NCI-H2171 treated with DMSO at 0.1 percent for 48 hours (cell line): ENCODE measurements around the gene DDX4.
"Not testable (repeated sequence)": the region's sequence is repeated elsewhere in the genome, so short reads cannot be mapped to it uniquely, and the experiment has no call there.

Experiments
- DNase-seq: peaks from one replicate; lab custom pipeline; 2025; lab: John Stamatoyannopoulos, UW

The DDX4 gene

DNA sequence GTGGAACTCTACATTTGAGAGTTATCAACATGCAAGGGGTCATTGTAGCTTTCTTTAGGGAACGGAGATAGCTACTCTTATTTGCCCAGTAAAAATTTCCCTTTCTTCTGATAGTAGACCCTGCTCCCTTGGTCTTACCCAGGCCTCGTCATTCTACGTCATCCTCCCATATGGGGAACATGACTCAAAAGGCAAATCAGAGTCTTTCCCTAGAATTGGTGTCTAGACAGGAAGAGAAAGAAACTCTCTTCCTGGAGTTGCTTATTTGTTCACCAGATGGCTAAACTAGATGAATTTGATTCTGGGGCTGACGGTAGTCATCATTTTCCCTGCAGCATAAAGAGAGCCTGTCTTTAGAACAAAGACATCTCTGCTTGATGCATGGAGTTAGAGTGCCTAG lies 13.6 kb upstream of the DDX4 start:
- DNase-seq, result no peak

- no peak for DNase-seq
Measured at GRCh38 chr5:55731848-55732247, 6.0 kb upstream of the DDX4 start.

GRCh38 chr5:55732585-55732984 lies 5.3 kb upstream of the DDX4 start:
- DNase-seq, result no peak

DNA sequence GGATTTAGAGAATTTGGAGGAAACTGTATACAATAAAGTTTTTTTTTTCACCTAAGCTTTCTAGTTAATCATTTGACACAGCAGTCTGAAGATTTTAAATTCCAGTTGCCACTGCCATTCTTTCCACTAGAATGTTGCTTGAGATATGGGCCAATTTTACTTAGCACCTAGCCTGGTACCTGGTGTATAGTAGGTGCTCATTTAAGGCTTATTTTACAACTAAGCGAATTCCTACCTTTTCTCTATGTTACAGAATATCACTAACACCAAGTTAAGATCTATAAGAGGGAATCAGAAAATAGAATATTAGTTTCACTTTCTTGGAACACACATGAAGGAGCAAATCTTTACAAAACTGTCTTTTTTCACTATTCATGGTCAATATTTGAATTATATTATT lies 3.2 kb upstream of the DDX4 start:
- DNase-seq, result no peak

GRCh38 chr5:55742778-55743177 lies 4.9 kb downstream of the DDX4 start:
- DNase-seq, result no peak

- DNase-seq, result no peak
Measured at GRCh38 chr5:55747778-55748318, 10.0 kb downstream of the DDX4 start.

DNA sequence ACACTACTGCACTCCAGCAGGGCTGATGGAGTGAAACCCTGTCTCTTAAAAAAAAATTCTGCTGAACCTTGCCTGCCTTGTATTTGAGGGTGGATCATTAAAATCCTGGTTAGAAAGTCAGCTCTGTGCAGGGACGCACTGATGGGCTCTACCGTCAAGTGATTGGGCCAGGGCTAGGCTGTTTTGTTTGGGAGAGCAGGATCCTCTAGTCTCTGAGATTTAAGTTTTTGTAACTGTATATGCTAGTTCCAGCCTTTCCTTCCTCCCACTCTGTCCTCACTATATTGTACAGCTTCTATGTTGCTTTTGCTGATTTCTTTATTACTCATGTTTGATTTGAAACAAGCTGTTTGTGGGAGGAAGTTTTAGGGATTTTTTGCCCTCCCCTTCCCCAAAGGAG lies 11.5 kb downstream of the DDX4 start:
- DNase-seq, result no peak

DNA sequence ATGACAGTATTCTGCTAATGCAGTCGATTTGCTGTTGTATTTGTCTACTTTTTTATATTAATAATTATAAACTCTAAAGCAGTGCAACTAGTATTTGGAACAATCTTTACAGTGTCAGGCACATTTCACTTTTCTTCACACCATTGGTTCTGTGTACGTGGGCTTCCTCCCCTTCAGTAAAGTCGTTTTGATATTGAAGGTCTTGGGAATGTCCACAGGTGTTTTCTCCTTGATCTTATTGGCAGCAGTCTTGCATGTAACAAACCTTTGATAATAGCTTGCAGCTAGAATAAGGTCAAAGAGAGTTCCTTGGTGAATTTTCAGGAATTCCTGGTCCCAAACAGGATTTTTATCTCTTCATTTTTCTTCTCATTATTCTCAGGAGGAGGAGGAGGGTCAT lies 12.2 kb downstream of the DDX4 start:
- DNase-seq, result no peak

DNA sequence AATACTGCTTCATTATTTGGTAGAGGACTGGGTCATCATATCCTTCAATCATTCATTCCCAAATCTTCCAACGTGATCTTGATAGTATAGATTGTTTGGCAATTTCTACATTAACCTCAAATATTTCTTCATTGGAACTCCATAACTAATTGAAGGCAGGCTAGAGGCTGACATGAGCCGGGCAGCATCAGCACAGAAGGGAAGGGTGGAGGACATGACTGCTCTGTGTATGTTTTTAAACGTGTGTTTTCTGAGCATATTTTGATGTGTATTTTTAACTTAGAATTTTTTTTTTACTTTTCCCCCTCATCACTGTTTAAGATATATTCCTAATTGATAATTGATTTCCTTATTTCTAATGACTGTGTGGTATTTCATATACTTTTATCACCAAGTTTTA lies 12.6 kb downstream of the DDX4 start:
- no peak for DNase-seq

DNA sequence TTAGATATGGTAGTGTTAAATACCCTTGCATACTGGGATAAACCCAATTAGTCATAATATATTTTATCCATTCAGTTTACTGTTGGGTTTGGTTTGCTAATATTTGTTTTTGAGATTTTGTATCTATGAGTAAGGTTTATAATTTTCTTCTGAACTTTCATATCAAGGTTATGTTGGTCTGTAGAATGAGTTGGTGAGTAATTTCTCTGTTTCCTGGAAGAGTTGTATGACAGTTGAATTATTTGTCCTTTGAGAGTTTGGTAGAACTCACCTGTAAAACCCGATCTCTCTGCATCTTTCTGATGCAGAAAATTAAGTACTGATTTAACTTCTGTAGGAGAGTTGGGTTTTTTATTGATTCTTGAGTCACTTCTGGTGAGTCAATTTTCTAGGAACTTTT lies 20.4 kb downstream of the DDX4 start:
- DNase-seq, result no peak

GRCh38 chr5:55758714-55759113 lies 20.9 kb downstream of the DDX4 start:
- DNase-seq, result no peak

- not testable (repeated sequence) for DNase-seq
Measured at GRCh38 chr5:55761721-55762120, 23.9 kb downstream of the DDX4 start.

GRCh38 chr5:55763746-55764420 lies 26.0 kb downstream of the DDX4 start:
- no peak for DNase-seq

DNA sequence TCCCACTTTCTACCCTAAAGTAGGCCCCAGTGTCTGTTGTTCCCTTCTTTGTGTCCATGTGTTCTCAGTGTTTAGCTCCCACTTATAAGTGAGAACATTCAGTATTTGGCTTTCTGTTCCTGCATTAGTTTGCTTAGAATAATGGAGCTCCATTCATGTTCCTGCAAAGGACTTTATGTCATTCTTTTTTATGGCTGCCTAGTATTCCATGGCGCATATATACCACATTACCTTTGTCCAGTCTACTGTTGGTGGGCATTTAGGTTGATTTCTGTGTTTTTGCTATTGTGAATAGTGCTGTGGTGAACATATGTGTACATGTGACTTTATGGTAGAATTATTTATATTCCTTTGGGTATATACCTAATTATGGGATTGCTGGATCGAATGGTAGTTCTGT lies 30.4 kb downstream of the DDX4 start:
- DNase-seq, result no peak

DNA sequence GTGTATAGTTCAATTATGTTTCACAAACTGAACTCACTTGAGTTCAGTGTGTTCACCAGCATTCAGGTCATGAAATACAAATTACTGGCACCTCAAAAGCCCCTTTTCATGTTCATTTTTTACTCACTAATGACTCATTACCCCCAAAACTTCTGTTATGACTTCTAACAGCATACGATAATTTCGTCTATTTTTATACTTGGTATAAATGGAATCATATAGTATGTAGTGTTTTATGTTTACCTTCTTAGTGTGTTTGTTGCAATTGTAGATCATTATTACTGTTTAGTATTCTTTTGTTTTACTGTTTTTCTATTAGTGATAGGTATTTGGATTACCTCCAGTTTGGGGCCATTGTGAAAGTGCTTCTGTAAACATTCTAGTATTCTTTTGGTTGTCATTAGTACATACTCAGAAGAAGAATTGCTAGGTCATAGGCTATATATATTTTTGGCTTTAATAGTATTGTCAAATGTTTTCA lies 33.4 kb downstream of the DDX4 start:
- no peak for DNase-seq

DNA sequence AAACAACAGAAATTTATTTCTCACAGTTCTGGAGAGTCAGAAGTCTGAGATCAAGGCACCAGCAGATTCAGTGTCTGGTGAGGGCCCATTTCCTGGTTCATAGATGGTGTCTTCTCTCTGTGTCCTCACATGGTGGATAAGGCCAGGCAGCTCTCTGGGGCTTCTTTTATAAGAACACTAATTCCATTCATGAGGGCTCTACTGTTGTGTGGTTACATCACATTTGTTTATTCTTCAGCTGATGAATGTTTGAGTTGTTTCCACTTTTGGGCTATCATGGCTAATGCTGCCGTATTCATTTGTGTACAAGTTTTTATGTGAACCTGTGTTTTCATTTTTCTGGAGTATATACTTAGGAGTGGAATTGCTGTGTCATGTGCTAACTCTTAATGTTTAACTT lies 35.2 kb downstream of the DDX4 start:
- no peak for DNase-seq

GRCh38 chr5:55777332-55777731 lies 39.5 kb downstream of the DDX4 start:
- DNase-seq, result no peak

DNA sequence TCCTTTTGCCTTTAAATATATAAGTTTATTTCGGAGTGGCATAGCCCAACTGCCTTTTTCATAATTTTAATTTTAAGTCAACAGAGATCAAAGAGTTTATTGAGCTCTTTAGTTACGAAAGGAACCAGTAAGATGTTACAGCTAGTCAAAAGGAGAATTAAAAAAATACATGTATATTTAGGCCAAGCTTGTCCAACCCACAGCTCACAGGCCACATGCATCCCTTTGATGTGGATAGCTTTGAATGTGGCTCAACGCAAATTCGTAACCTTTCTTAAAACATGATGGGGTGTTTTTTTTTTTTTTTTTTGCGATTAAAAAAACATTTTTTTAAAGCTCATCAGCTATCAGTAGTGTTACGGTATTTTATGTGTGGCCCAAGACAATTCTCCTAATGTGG lies 63.1 kb downstream of the DDX4 start:
- DNase-seq, result no peak

DNA sequence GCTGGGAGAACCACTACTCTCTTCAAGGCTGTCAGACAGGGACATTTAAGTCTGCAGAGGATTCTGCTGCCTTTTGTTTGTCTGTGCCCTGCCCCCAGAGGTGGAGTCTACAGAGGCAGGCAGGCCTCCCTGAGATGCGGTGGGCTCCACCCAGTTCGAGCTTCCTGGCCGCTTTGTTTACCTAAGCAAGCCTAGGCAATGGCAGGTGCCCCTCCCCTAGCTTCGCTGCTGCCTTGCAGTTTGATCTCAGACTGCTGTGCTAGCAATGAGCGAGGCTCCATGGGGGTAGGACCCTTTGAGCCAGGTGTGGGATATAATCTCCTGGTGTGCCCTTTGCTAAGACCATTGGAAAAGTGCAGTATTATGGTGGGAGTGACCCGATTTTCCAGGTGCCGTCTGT lies 71.0 kb downstream of the DDX4 start:
- peak; percentile 6 for DNase-seq

DNA sequence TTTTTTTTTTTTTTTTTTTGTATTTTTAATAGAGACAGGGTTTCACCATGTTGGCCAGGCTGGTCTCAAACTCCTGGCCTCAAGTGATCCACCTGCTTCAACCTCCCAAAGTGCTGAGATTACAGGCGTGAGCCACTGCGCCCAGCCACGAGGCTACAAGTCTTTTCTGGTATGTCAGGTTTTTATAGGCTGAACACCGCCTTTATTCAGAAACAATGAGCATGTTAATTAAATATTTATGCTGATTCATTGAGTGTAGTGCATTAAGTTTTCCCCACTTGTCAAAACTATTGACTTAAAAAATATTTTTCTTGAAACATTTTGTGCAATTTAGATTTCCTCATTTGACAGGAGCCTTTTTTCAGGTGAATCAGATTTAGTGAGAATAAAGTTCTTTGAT lies 78.1 kb downstream of the DDX4 start:
- not testable (repeated sequence) for DNase-seq

- no peak for DNase-seq
Measured at GRCh38 chr5:55816342-55816741, 78.5 kb downstream of the DDX4 start.

GRCh38 chr5:55817030-55817429 lies 79.2 kb downstream of the DDX4 start:
- DNase-seq, result no peak

DNA sequence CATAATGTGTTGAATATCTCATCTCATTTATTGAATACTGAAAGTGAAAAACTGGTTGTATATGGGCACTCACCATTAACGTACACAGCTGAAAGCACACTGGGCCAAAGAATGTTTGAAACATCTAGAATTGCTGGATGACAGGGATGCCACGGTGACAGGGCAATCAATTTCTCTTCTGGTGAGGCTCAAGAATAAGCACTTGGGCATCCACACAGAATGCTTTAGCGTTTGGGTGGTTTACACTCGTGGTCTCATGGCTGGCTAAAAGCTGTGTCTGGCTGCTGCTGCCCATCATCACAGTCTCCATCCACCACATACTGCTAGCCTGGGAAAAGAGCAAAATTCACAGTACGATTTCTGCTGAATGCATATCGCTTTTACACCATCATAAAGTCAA lies 82.6 kb downstream of the DDX4 start:
- no peak for DNase-seq
